Spleen (tissue), 11 donors: ENCODE measurements around the gene PDK2. TPM values are rescaled to one million over a fixed set of nuclear protein-coding genes. Genes with fewer than 3 reads are reported as not detected.

Source experiments
- DNase-seq: peaks from one replicate; pipeline ENCODE4 v3.0.0-alpha.2; 2020
- H3K27ac ChIP-seq, 8 donors: fragments of 200-600 bp; sonication (generic) in 7 of 8; 1 replicate in 4 of 8; 2 replicates in 4 of 8; pipeline versions ENCODE4 v1.5.0 to v1.8.0; 2016 to 2021; ENCODE audit warnings: inconsistent platforms in 4 of 8, mild to moderate bottlenecking in 4 of 8, moderate library complexity in 1 of 8
- H3K27me3 ChIP-seq, 7 donors: fragments of 200-600 bp; sonication (generic) in 6 of 7; replicated peaks in 1 of 7; 1 replicate in 4 of 7; 2 replicates in 3 of 7; pipeline versions ENCODE4 v1.5.0 to v1.8.0; 2016 to 2021; ENCODE audit warnings: inconsistent platforms in 3 of 7, mild to moderate bottlenecking in 1 of 7
- H3K36me3 ChIP-seq, 6 donors: fragments of 200-600 bp; sonication (generic) in 5 of 6; 1 replicate in 4 of 6; 2 replicates in 2 of 6; pipeline versions ENCODE4 v1.5.0 to v1.8.0; 2016 to 2021; ENCODE audit warnings: inconsistent platforms in 2 of 6
- H3K4me1 ChIP-seq, 6 donors: fragments of 200-600 bp; sonication (generic) in 5 of 6; 1 replicate in 3 of 6; 2 replicates in 3 of 6; pipeline versions ENCODE4 v1.5.0 to v1.8.0; 2016 to 2021; ENCODE audit warnings: inconsistent platforms in 3 of 6
- H3K4me3 ChIP-seq, 8 donors: fragments of 200-600 bp; sonication (generic) in 7 of 8; 1 replicate in 4 of 8; 2 replicates in 4 of 8; pipeline versions ENCODE4 v1.5.0 to v1.8.0; 2016 to 2021; ENCODE audit warnings: inconsistent platforms in 4 of 8, mild to moderate bottlenecking in 4 of 8, moderate library complexity in 2 of 8
- H3K9me3 ChIP-seq, 8 donors: fragments of 200-600 bp; sonication (generic) in 7 of 8; 1 replicate in 4 of 8; 2 replicates in 4 of 8; pipeline versions ENCODE4 v1.5.0 to v1.8.0; 2016 to 2021; ENCODE audit warnings: inconsistent platforms in 4 of 8
- CTCF ChIP-seq, 11 experiments: fragments of 200-600 bp in 7 of 11; fragments of 450-650 bp in 4 of 11; sonication (generic) in 4 of 11; IDR thresholded peaks in 8 of 11; conservative IDR thresholded peaks in 3 of 11; 1 replicate in 7 of 11; 2 replicates in 4 of 11; pipeline versions ENCODE4 v1.4.0 to v1.8.0; 2016 to 2021; ENCODE audit warnings: antibody characterized with exemption in 11 of 11, inconsistent platforms in 4 of 11, mild to moderate bottlenecking in 1 of 11
- POLR2A ChIP-seq, 3 donors: fragments of 450-650 bp; IDR thresholded peaks; one replicate each; pipeline ENCODE4 v1.5.1; 2017; ENCODE audit warnings: antibody characterized with exemption in 3 of 3, mild to moderate bottlenecking in 1 of 3
- POLR2AphosphoS5 ChIP-seq, 3 donors: sonication (generic); formaldehyde crosslinking; IDR thresholded peaks; one replicate each; pipeline ENCODE4 v1.5.1; 2017; ENCODE audit warnings: antibody characterized with exemption in 3 of 3
- WGBS, 5 donors: extraction: QIAGEN DNeasy Blood & Tissue Kit in 3 of 5; methylation state at CpG; one replicate each; pipeline versions ENCODE4 v1.1.5 to v1.1.7; 2013 to 2018; 5-methylcytosine and 5-hydroxymethylcytosine counted together
- intact Hi-C: fragments of 100-400 bp; cut with DNase I; formaldehyde crosslinking; loops from one replicate; pipeline ENCODE4 v1.15.0; 2023; ENCODE audit warnings: low total_unique reads
- polyA plus RNA-seq, 3 donors: library from polyadenylated mRNA; stranded (reverse); fragments of 200-250 nt; gene quantifications; one replicate each; pipeline ENCODE4 v1.2.1, GENCODE V29; 2013
- total RNA-seq, 7 donors: library from RNA; depleted of rRNA in 3 of 7; stranded (reverse); fragments of >200 nt in 3 of 7; fragmentation: NEBNext Ultra II Directional in 4 of 7; extraction: Animal tissue kit (Norgen Biotek cat#: 25700) in 4 of 7; gene quantifications; one replicate each; pipeline versions ENCODE4 v1.1.0 to v1.2.1, GENCODE V29; 2016 to 2021
- donor health status: healthy with polysubstance abuse.
- donor health status: DM: no; HTN: no; CAD: no; lungs with moderate emphysema.
- donor health status: DM: no; HTN: no; CAD: no.
- donor health status: Bipolar disorder and iron deficiency.
- donor health status: healthy.
- donor health status: DM: no; HTN: no; CAD: no.
- donor health status: DM: yes; HTN: yes; CAD: no.

The PDK2 gene
- total and polyA plus RNA-seq, 10 donors, result 8.7 to 41.5 (median 24.3) TPM

- Histone ChIP-seq H3K27ac (peak overlapping the region in 5 of 8 donors; percentile 32 to 56 (median 51)), H3K9me3 (no peaks in the 10 kb centered on the region), H3K4me1 (peaks cover 0 to 47% (median 19%) of the 10 kb centered on the region in 6 donors), H3K4me3 (no peak overlapping the region), H3K27me3 (no peaks in the 10 kb centered on the region), H3K36me3 (peaks cover 0 to 96% (median 43%) of the 10 kb centered on the region in 6 donors)
- intact Hi-C loops, result no loop called here
- DNase-seq, result no peak
- 73 to 91% (median 88%) methylated on average over 15 of the region's 15 CpGs for WGBS, 5 donors
- TF ChIP-seq CTCF (IDR thresholded peaks at IDR 0.05 in 8 of 11, conservative IDR thresholded peaks at IDR 0.05 in 3 of 11), result no peak
- no peak for TF ChIP-seq POLR2AphosphoS5 (IDR thresholded peaks at IDR 0.05)
- no peak for TF ChIP-seq POLR2A (IDR thresholded peaks at IDR 0.05)
Observed at GRCh38 chr17:50102164-50102991, 7.2 kb downstream of the PDK2 start.

GRCh38 chr17:50103252-50103651 lies 8.1 kb downstream of the PDK2 start:
- H3K9me3 ChIP-seq, result no peaks in the 10 kb centered on the region
- DNase-seq, result no peak
- TF ChIP-seq CTCF (IDR thresholded peaks at IDR 0.05 in 8 of 11, conservative IDR thresholded peaks at IDR 0.05 in 3 of 11), result no peak
- no peak for TF ChIP-seq POLR2AphosphoS5 (IDR thresholded peaks at IDR 0.05)
- TF ChIP-seq POLR2A (IDR thresholded peaks at IDR 0.05), result no peak
- WGBS, 5 donors, result 75 to 87% (median 79%) methylated on average over 2 of the region's 2 CpGs
- peak overlapping the region in 1 of 8 donors; percentile 48 for H3K27ac ChIP-seq
- H3K36me3 ChIP-seq, result peaks cover 0 to 96% (median 47%) of the 10 kb centered on the region in 6 donors
- H3K27me3 ChIP-seq, result no peaks in the 10 kb centered on the region
- H3K4me1 ChIP-seq, result peaks cover 0 to 45% (median 19%) of the 10 kb centered on the region in 6 donors
- H3K4me3 ChIP-seq, result no peak overlapping the region
- intact Hi-C loops, result no loop called here

GRCh38 chr17:50103941-50104340 lies 8.8 kb downstream of the PDK2 start:
- Histone ChIP-seq H3K9me3 (no peaks in the 10 kb centered on the region), H3K36me3 (peaks cover 0 to 96% (median 47%) of the 10 kb centered on the region in 6 donors), H3K4me1 (peaks cover 0 to 42% (median 18%) of the 10 kb centered on the region in 6 donors), H3K4me3 (no peak overlapping the region), H3K27me3 (no peaks in the 10 kb centered on the region), H3K27ac (no peak overlapping the region)
- DNase-seq, result no peak
- 85 to 96% (median 92%) methylated on average over 4 to 5 of the region's 5 CpGs for WGBS, 5 donors
- TF ChIP-seq POLR2A (IDR thresholded peaks at IDR 0.05) (no peak), CTCF (IDR thresholded peaks at IDR 0.05 in 8 of 11, conservative IDR thresholded peaks at IDR 0.05 in 3 of 11) (no peak), POLR2AphosphoS5 (IDR thresholded peaks at IDR 0.05) (no peak)
- intact Hi-C loops, result no loop called here

GRCh38 chr17:50105811-50106210 lies 10.7 kb downstream of the PDK2 start:
- no peak overlapping the region for H3K27ac ChIP-seq
- TF ChIP-seq POLR2AphosphoS5 (IDR thresholded peaks at IDR 0.05) (no peak), POLR2A (IDR thresholded peaks at IDR 0.05) (no peak), CTCF (IDR thresholded peaks at IDR 0.05 in 8 of 11, conservative IDR thresholded peaks at IDR 0.05 in 3 of 11) (no peak)
- H3K9me3 ChIP-seq, result no peaks in the 10 kb centered on the region
- no peak for DNase-seq
- H3K4me1 ChIP-seq, result peaks cover 0 to 32% (median 13%) of the 10 kb centered on the region in 6 donors
- H3K36me3 ChIP-seq, result peaks cover 0 to 96% (median 51%) of the 10 kb centered on the region in 6 donors
- intact Hi-C loops, result no loop called here
- H3K27me3 ChIP-seq, result no peaks in the 10 kb centered on the region
- 92 to 95% (median 95%) methylated on average over 21 of the region's 21 CpGs for WGBS, 5 donors
- no peak overlapping the region for H3K4me3 ChIP-seq
